DOHH2 (cell line): ENCODE results near the gene IGFLR1.
"Not testable (repeated sequence)": the region's sequence is repeated elsewhere in the genome, so short reads cannot be mapped to it uniquely, and the experiment has no call there.

Experiments used
- H3F3A ChIP-seq: fragments of 200-600 bp; sonication (generic), shearing (Covaris generic); 2 replicates; pipeline ENCODE4 v1.6.0; 2016; ENCODE audit warnings: antibody characterized with exemption, mild to moderate bottlenecking; ENCODE audit not compliant: control insufficient read depth, insufficient read depth
- H3K27ac ChIP-seq: fragments of 200-600 bp; sonication (generic); 2 replicates; pipeline ENCODE4 v1.5.1; 2014; ENCODE audit warnings: low read depth, mild to moderate bottlenecking, low read length, moderate library complexity
- H3K27me3 ChIP-seq: fragments of 200-600 bp; sonication (generic); 2 replicates; pipeline ENCODE4 v1.6.1; 2014; ENCODE audit warnings: mild to moderate bottlenecking, low read length, mixed read lengths; ENCODE audit not compliant: control insufficient read depth
- H3K36me3 ChIP-seq: fragments of 200-600 bp; sonication (generic); 2 replicates; pipeline ENCODE4 v1.6.1; 2014; ENCODE audit warnings: mild to moderate bottlenecking, low read length, moderate library complexity, mixed read lengths; ENCODE audit not compliant: control insufficient read depth
- H3K4me1 ChIP-seq: fragments of 200-600 bp; sonication (generic); 2 replicates; pipeline ENCODE4 v1.6.1; 2014; ENCODE audit warnings: mild to moderate bottlenecking, low read length, mixed read lengths; ENCODE audit not compliant: control insufficient read depth
- H3K4me2 ChIP-seq: fragments of 200-600 bp; sonication (generic); 2 replicates; pipeline ENCODE4 v1.6.0; 2014; ENCODE audit warnings: mild to moderate bottlenecking, low read length, moderate library complexity
- H3K4me3 ChIP-seq: fragments of 200-600 bp; sonication (generic); 2 replicates; pipeline ENCODE4 v1.5.1; 2014; ENCODE audit warnings: mild to moderate bottlenecking, low read length, mixed read lengths
- H3K79me2 ChIP-seq: fragments of 200-600 bp; sonication (generic); 2 replicates; pipeline ENCODE4 v1.6.1; 2014; ENCODE audit warnings: mild to moderate bottlenecking, low read length, mixed read lengths; ENCODE audit not compliant: control insufficient read depth
- H3K9me2 ChIP-seq: fragments of 200-600 bp; sonication (generic); replicated peaks from 2 replicates; pipeline ENCODE4 v1.6.1; 2014; ENCODE audit warnings: mild to moderate bottlenecking, low read length, mixed read lengths; ENCODE audit not compliant: control insufficient read depth
- H3K9me3 ChIP-seq: fragments of 200-600 bp; sonication (generic); 2 replicates; pipeline ENCODE4 v1.6.1; 2014; ENCODE audit warnings: antibody characterized with exemption, low read length, mixed read lengths; ENCODE audit not compliant: control insufficient read depth, insufficient read depth
- H4K20me1 ChIP-seq: fragments of 200-600 bp; sonication (generic); 2 replicates; pipeline ENCODE4 v1.6.0; 2014; ENCODE audit warnings: low read depth, mild to moderate bottlenecking, antibody characterized with exemption, low read length, moderate library complexity; ENCODE audit not compliant: control insufficient read depth, insufficient read depth
- EZH2phosphoT487 ChIP-seq: fragments of 200-600 bp; sonication (generic); IDR thresholded peaks from 2 replicates; pipeline ENCODE4 v1.6.1; 2017; ENCODE audit warnings: borderline replicate concordance, mild to moderate bottlenecking, antibody characterized with exemption, low read length, moderate library complexity, mixed read lengths
- TF ChIP-seq, protein P1 (sequence below): fragments of 200-600 bp; sonication (generic); IDR thresholded peaks from one replicate; pipeline ENCODE4 v1.5.1; 2014; ENCODE audit warnings: antibody characterized with exemption, mild to moderate bottlenecking, low read depth, low read length; ENCODE audit not compliant: poor library complexity, severe bottlenecking

The IGFLR1 gene

DNA sequence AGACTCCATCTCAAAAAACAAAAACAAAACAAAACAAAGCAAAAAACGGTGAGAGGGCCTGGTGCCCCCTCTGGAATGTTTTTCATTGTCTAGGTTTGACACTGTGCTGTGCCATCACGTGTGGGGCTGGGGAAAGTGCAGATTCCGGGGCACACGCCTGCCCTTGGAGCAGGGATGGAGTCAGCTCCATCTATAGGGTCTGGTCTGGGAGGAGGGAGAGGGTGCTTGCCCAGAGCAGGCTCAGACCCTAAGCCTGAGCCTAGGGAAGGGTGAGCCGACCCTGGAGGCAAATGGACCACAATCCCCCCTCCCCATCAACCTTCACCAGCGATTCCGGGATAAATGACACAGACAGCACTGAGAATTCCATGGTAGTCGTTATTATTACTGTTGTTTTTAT, 48.8 kb downstream of the IGFLR1 start:
- no peaks in the 10 kb centered on the region for H3K9me2 ChIP-seq
- H3K27ac ChIP-seq = no peak overlapping the region
- H3K27me3 ChIP-seq = 0 out of 2 replicates have a peak, but pooled peaks cover 2% of the 10 kb centered on the region
- H3K79me2 ChIP-seq = no peaks in the 10 kb centered on the region
- no peaks in the 10 kb centered on the region for H3K9me3 ChIP-seq
- H3K4me2 ChIP-seq = no peak overlapping the region
- no peak for TF ChIP-seq EZH2phosphoT487
- TF ChIP-seq, protein P1, sequence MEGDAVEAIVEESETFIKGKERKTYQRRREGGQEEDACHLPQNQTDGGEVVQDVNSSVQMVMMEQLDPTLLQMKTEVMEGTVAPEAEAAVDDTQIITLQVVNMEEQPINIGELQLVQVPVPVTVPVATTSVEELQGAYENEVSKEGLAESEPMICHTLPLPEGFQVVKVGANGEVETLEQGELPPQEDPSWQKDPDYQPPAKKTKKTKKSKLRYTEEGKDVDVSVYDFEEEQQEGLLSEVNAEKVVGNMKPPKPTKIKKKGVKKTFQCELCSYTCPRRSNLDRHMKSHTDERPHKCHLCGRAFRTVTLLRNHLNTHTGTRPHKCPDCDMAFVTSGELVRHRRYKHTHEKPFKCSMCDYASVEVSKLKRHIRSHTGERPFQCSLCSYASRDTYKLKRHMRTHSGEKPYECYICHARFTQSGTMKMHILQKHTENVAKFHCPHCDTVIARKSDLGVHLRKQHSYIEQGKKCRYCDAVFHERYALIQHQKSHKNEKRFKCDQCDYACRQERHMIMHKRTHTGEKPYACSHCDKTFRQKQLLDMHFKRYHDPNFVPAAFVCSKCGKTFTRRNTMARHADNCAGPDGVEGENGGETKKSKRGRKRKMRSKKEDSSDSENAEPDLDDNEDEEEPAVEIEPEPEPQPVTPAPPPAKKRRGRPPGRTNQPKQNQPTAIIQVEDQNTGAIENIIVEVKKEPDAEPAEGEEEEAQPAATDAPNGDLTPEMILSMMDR = no peak
- H3K36me3 ChIP-seq = no peaks in the 10 kb centered on the region
- no peak overlapping the region for H3K4me3 ChIP-seq
- H3F3A ChIP-seq = no peaks in the 10 kb centered on the region
- H4K20me1 ChIP-seq = peaks cover 3% of the 10 kb centered on the region; the same call in 1 of the 2 replicates
- peaks cover 4% of the 10 kb centered on the region; the same call in 1 of the 2 replicates for H3K4me1 ChIP-seq

DNA sequence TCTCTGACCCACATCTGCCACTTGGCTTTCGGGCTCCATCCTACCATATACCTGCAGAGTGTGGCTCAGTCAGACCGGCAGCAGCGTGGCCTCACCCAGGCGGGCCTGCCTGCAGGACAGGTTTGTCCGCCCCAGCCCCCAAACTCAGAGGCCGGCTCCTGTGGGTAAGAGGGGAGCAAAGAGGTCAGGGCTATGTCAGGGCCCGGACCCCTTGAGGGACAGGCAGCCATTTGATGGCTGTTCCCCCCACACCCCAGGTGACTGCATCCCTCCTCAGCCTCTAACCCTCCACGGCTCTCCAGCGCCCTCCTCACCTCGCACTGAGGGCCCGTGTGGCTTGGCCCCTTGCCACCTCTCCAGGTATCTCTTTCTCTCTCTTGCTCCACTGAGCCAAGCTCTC, 50.2 kb downstream of the IGFLR1 start:
- Histone ChIP-seq H3K79me2 (no peaks in the 10 kb centered on the region), H3K36me3 (no peaks in the 10 kb centered on the region), H3K4me2 (no peak overlapping the region), H4K20me1 (peaks cover 3% of the 10 kb centered on the region; the same call in 1 of the 2 replicates), H3K9me2 (no peaks in the 10 kb centered on the region), H3F3A (no peaks in the 10 kb centered on the region), H3K4me1 (peaks cover 4% of the 10 kb centered on the region; the same call in 1 of the 2 replicates), H3K27ac (no peak overlapping the region), H3K27me3 (0 out of 2 replicates have a peak, but pooled peaks cover 2% of the 10 kb centered on the region), H3K9me3 (no peaks in the 10 kb centered on the region), H3K4me3 (no peak overlapping the region)
- no peak for TF ChIP-seq EZH2phosphoT487
- TF ChIP-seq, protein P1 = no peak

DNA sequence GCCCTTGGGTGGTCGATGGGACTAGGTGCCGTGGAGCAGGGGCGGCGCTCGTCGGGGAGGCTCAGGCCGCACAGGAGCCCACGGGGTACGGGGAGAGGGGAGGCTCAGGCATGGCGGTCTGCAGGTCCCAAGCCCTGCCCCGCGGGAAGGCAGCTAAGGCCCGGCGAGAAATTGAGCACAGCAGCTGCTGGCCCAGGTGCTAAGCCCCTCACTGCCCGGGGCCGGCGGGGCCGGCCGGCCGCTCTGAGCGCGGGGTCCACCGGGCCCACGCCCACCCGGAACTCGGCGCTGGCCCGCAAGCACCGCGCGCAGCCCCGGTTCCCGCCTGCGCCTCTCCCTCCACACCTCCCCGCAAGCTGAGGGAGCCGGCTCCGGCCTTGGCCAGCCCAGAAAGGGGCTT, 51.1 kb downstream of the IGFLR1 start:
- H3K4me2 ChIP-seq, H3K9me2 ChIP-seq, H3K4me3 ChIP-seq, H3K27ac ChIP-seq, H3K79me2 ChIP-seq, H3K4me1 ChIP-seq, H3K27me3 ChIP-seq, H3F3A ChIP-seq, H4K20me1 ChIP-seq, H3K36me3 ChIP-seq, H3K9me3 ChIP-seq: not testable (repeated sequence)

DNA sequence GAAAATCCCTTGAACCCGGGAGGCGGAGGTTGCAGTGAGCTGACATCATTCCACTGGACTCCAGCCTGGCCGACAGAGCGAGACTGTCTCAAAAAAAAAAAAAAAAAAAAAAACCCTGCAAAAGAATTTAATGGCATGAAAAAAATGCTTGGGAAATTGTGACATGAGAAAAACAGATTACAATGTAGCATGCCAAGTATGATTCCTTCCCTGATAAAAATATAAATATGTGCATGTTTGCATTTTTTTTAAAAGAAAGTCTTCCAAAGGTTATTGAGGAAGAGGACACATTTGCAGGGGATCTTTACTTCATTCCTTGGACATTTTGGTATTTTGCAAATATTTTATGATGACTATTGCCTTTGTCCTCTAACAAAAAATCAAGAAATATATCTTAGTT, 52.4 kb downstream of the IGFLR1 start:
- H3K4me3 ChIP-seq = no peak overlapping the region
- no peaks in the 10 kb centered on the region for H3K27me3 ChIP-seq
- H3F3A ChIP-seq = no peaks in the 10 kb centered on the region
- no peaks in the 10 kb centered on the region for H3K36me3 ChIP-seq
- no peaks in the 10 kb centered on the region for H3K79me2 ChIP-seq
- H3K4me2 ChIP-seq = no peak overlapping the region
- TF ChIP-seq, protein P1 = no peak
- TF ChIP-seq EZH2phosphoT487 = no peak
- H3K9me3 ChIP-seq = no peaks in the 10 kb centered on the region
- H3K27ac ChIP-seq = no peak overlapping the region
- H4K20me1 ChIP-seq = peaks cover 3% of the 10 kb centered on the region; the same call in 1 of the 2 replicates
- no peaks in the 10 kb centered on the region for H3K9me2 ChIP-seq
- peaks cover 4% of the 10 kb centered on the region; the same call in 1 of the 2 replicates for H3K4me1 ChIP-seq
